Germinal center (tissue), 1 donor: ENCODE data around the gene RRP8.

Source experiments
- DNase-seq: peaks from one replicate; pipeline ENCODE4 v3.0.0; 2012; ENCODE audit warnings: mixed read lengths, low spot score

Gene RRP8

GRCh38 chr11:6617315-6617781 is 13.9 kb upstream of the RRP8 start:
- DNase-seq = no peak

GRCh38 chr11:6616596-6617250 is 13.3 kb upstream of the RRP8 start:
- no peak for DNase-seq

DNA sequence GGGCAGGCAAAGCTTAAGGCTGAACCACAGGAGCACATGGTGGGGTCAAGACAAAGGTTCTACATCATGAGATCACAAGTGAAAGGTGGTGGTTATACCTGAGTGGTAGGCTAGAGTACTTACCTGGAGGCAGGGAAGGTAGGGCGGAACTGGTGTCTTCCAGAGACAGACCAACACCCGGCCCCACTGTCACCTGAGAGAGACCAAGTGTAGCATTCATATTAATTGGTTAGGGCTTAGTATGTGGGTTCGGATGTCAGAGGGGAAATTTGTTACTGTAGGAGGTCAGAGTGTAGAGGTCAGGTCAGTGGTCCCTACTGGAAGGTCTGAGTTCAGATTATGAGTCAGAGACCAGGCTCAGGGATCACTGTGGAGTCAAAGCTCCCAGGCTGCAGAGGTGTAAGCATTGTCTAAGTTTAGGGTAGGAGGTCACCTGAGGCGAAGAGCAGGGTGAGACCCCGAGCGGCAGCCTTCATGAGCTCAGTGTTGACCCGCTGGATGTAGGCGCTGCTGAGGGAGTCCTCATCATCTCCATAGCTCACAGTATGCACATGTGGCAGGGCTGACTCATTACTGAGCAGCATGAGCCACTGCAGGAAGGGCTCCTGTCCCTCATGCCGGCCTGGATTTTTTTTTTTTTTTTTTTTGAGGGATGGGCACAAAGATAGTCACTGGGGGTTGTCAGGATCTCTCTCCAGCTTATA is 12.6 kb upstream of the RRP8 start:
- no peak for DNase-seq

DNA sequence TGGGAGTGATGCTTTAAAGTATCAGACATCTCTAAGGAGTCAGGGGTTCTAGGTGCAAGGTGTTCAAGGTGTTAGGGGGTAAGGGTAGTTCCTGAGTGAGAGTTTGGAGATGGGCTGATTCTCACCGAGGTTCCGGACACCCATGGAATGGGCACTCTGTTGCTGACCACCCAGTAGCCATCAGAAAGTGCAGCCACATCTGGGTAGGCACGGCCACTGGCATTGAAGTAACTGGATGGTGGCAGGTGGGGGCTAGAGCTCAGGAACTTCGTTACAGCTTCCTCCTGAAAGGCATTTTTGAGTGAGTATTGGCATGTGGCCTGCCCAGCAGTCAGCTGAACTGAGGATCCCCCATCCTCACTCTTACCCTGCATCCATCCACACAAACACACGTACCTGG is 11.6 kb upstream of the RRP8 start:
- DNase-seq = no peak

DNA sequence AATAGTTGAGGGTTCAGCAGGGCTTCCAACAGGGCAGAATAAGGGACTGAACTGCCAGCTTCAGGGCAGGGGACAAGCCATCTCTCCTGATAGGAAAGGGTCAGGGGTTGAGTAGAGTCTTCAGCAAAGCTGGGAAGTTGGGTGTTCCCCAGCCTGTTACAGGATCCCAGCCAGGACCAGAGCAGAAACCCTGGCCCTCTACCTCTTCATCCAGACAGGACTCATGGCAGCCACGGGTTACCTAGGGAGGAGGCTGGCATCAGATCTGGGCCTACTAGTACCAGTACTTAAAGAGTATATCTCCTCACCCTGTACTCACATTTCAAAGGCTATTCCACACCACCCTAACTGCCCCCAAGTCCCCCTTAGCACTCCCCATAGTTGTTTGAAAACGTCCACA is 11.0 kb upstream of the RRP8 start:
- no peak for DNase-seq

- no peak for DNase-seq
Measured at GRCh38 chr11:6613496-6613895, 10.1 kb upstream of the RRP8 start.

- DNase-seq = peak; percentile 89
Measured at GRCh38 chr11:6612213-6613041, 9.0 kb upstream of the RRP8 start, which contains the start of gene TAF10. Gene TAF10 (minus strand): TSS chr11:6612216. CDS start chr11:6612189, 27 bp downstream.

- DNase-seq = no peak
Measured at GRCh38 chr11:6611963-6612212, 8.5 kb upstream of the RRP8 start.

- DNase-seq = peak; percentile 21
Measured at GRCh38 chr11:6611092-6611962, 7.9 kb upstream of the RRP8 start.

GRCh38 chr11:6610591-6610990 is 7.2 kb upstream of the RRP8 start:
- DNase-seq = no peak

DNA sequence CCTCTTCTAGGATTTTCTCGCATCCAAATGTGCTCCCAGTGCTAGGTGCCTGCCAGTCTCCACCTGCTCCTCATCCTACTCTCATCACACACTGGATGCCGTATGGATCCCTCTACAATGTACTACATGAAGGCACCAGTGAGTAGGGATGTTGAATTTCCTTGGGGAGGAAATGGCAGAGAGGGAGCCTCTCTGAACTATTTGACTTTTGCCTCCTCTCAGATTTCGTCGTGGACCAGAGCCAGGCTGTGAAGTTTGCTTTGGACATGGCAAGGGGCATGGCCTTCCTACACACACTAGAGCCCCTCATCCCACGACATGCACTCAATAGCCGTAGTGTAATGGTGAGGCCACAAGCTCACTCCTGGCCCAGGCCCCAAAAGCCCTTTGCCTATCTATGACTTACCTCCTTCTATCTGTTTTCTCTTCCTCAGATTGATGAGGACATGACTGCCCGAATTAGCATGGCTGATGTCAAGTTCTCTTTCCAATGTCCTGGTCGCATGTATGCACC is 6.1 kb upstream of the RRP8 start:
- no peak for DNase-seq

DNA sequence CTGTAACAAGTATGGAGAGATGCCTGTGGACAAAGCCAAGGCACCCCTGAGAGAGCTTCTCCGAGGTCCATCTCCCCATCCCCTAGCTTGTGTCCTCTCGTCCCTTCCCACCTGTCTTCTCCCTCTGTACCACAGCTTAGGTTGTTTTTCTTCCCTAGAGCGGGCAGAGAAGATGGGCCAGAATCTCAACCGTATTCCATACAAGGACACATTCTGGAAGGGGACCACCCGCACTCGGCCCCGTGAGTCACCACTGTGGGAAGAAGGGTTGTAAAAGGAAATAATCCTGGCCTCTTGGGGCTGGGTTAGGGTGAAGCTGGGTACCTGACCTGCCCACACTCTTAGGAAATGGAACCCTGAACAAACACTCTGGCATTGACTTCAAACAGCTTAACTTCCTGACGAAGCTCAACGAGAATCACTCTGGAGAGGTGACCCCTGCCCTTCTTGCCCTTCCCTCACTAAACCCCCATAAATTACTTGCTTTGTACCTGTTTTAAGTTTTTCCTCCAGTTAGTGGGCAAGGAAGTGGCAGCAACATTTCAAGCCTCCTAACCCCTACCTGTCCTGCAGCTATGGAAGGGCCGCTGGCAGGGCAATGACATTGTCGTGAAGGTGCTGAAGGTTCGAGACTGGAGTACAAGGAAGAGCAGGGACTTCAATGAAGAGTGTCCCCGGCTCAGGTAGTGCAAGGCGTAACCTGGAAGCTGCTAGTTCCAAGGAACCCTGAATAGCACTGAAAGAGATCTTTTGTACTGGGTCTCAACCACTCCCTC is 5.5 kb upstream of the RRP8 start:
- no peak for DNase-seq

GRCh38 chr11:6608011-6608410 is 4.6 kb upstream of the RRP8 start:
- no peak for DNase-seq

DNA sequence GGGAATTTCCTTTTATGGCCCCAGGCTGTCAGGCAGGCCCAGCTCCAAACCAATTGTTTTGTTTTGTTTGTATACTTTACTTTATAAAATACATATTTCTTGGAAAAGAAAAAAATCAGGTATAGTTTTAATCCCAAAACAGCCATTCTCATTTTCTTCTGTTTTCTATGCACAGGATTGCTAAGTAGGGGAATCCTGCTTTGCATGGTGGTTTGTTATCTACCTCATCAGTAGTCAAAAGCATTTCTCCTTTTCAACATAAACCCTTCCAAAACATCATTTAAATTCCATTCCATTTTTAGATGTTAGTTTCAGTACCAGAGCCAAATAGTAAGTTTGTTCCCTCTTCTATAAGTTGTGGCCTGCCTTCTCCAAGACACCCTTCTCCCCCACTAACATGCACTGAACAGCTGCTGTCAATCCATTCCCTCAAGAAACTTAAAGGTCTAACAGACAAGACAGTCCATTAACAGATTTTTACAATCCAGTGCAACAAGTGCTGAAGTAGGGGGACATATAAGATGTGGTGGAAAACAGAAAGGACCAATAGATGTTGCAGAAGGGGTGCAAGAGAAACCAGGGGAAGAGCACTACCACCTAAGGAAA is 3.9 kb upstream of the RRP8 start:
- no peak for DNase-seq

GRCh38 chr11:6606471-6607189 is 3.2 kb upstream of the RRP8 start:
- peak; percentile 35 for DNase-seq

GRCh38 chr11:6604790-6605189 is 1.4 kb upstream of the RRP8 start:
- DNase-seq = no peak

- DNase-seq = peak; percentile 60
Measured at GRCh38 chr11:6604081-6604626, 738 bp upstream of the RRP8 start.

- no peak for DNase-seq
Measured at GRCh38 chr11:6602096-6602940, 1.1 kb downstream of the RRP8 start.

GRCh38 chr11:6601041-6601461 is 2.4 kb downstream of the RRP8 start:
- no peak for DNase-seq
